ENCODE results near the gene AIFM3. TPM values are rescaled to one million over a fixed set of nuclear protein-coding genes. Genes with fewer than 3 reads are reported as not detected.

AIFM3 gene
- total RNA-seq, 2 donors from 2014 or later, result 0.34 to 1.2 TPM

- ATAC-seq (no peak), DNase-seq (no peak)
- Mint-ChIP-seq H3K4me1 (peaks cover 10% of the 10 kb centered on the region), H3K36me3 (ENCODE audit: low read depth) (peaks cover 9% of the 10 kb centered on the region), H3K27ac (no peak overlapping the region), H3K27me3 (no peaks in the 10 kb centered on the region), H3K4me3 (no peak overlapping the region)
- no peaks in the 10 kb centered on the region for H3K9me3 ChIP-seq (ENCODE audit: control insufficient read depth, low read length, poor library complexity, severe bottlenecking)
Observed at GRCh38 chr22:20989323-20990138, 22.5 kb downstream of the AIFM3 start.

- H3K9me3 ChIP-seq (ENCODE audit: control insufficient read depth, low read length, poor library complexity, severe bottlenecking), result no peaks in the 10 kb centered on the region
- ATAC-seq (no peak), DNase-seq (no peak)
- peak overlapping the region; percentile 6 for H3K27ac Mint-ChIP-seq
- H3K4me1 Mint-ChIP-seq, result peaks cover 10% of the 10 kb centered on the region
- no peak overlapping the region for H3K4me3 Mint-ChIP-seq
- peaks cover 9% of the 10 kb centered on the region for H3K36me3 Mint-ChIP-seq (ENCODE audit: low read depth)
- H3K27me3 Mint-ChIP-seq, result no peaks in the 10 kb centered on the region
Observed at GRCh38 chr22:20990184-20991180, 23.4 kb downstream of the AIFM3 start.

GRCh38 chr22:20991252-20992055 lies 24.4 kb downstream of the AIFM3 start:
- H3K9me3 ChIP-seq (ENCODE audit: control insufficient read depth, low read length, poor library complexity, severe bottlenecking), result no peaks in the 10 kb centered on the region
- Mint-ChIP-seq H3K4me1 (peaks cover 7% of the 10 kb centered on the region), H3K27ac (no peak overlapping the region), H3K36me3 (ENCODE audit: low read depth) (peaks cover 6% of the 10 kb centered on the region), H3K27me3 (no peaks in the 10 kb centered on the region), H3K4me3 (no peak overlapping the region)
- ATAC-seq (no peak), DNase-seq (no peak)

- DNase-seq (no peak), ATAC-seq (no peak)
- H3K27me3 Mint-ChIP-seq, result no peaks in the 10 kb centered on the region
- H3K36me3 Mint-ChIP-seq (ENCODE audit: low read depth), result peaks cover 4% of the 10 kb centered on the region
- no peak overlapping the region for H3K27ac Mint-ChIP-seq
- H3K4me3 Mint-ChIP-seq, result no peak overlapping the region
- peaks cover 4% of the 10 kb centered on the region for H3K4me1 Mint-ChIP-seq
- H3K9me3 ChIP-seq (ENCODE audit: control insufficient read depth, low read length, poor library complexity, severe bottlenecking), result no peaks in the 10 kb centered on the region
Observed at GRCh38 chr22:20992056-20992442, 25.0 kb downstream of the AIFM3 start.

GRCh38 chr22:20992456-20993303 lies 25.6 kb downstream of the AIFM3 start:
- no peaks in the 10 kb centered on the region for H3K27me3 Mint-ChIP-seq
- H3K4me1 Mint-ChIP-seq, result peaks cover 4% of the 10 kb centered on the region
- H3K27ac Mint-ChIP-seq, result no peak overlapping the region
- peaks cover 2% of the 10 kb centered on the region for H3K36me3 Mint-ChIP-seq (ENCODE audit: low read depth)
- DNase-seq (no peak), ATAC-seq (no peak)
- no peaks in the 10 kb centered on the region for H3K9me3 ChIP-seq (ENCODE audit: control insufficient read depth, low read length, poor library complexity, severe bottlenecking)
- H3K4me3 Mint-ChIP-seq, result no peak overlapping the region

GRCh38 chr22:20993304-20994127 lies 26.5 kb downstream of the AIFM3 start:
- H3K9me3 ChIP-seq (ENCODE audit: control insufficient read depth, low read length, poor library complexity, severe bottlenecking), result no peaks in the 10 kb centered on the region
- DNase-seq (no peak), ATAC-seq (no peak)
- Mint-ChIP-seq H3K36me3 (ENCODE audit: low read depth) (no peaks in the 10 kb centered on the region), H3K27ac (no peak overlapping the region), H3K4me3 (no peak overlapping the region), H3K4me1 (peaks cover 5% of the 10 kb centered on the region), H3K27me3 (no peaks in the 10 kb centered on the region)

GRCh38 chr22:20994128-20994901 lies 27.3 kb downstream of the AIFM3 start:
- no peak for DNase-seq
- no peak overlapping the region for H3K27ac Mint-ChIP-seq
- no peak overlapping the region for H3K4me3 Mint-ChIP-seq
- H3K36me3 Mint-ChIP-seq (ENCODE audit: low read depth), result no peaks in the 10 kb centered on the region
- no peak for ATAC-seq
- H3K27me3 Mint-ChIP-seq, result no peaks in the 10 kb centered on the region
- H3K4me1 Mint-ChIP-seq, result peaks cover 5% of the 10 kb centered on the region
- H3K9me3 ChIP-seq (ENCODE audit: control insufficient read depth, low read length, poor library complexity, severe bottlenecking), result no peaks in the 10 kb centered on the region

GRCh38 chr22:20994902-20995241 lies 27.8 kb downstream of the AIFM3 start:
- no peaks in the 10 kb centered on the region for H3K36me3 Mint-ChIP-seq (ENCODE audit: low read depth)
- DNase-seq, result no peak
- H3K4me1 Mint-ChIP-seq, result peaks cover 3% of the 10 kb centered on the region
- H3K9me3 ChIP-seq (ENCODE audit: control insufficient read depth, low read length, poor library complexity, severe bottlenecking), result no peaks in the 10 kb centered on the region
- ATAC-seq, result no peak
- no peak overlapping the region for H3K4me3 Mint-ChIP-seq
- H3K27ac Mint-ChIP-seq, result no peak overlapping the region
- no peaks in the 10 kb centered on the region for H3K27me3 Mint-ChIP-seq

- H3K36me3 Mint-ChIP-seq (ENCODE audit: low read depth), result no peaks in the 10 kb centered on the region
- no peaks in the 10 kb centered on the region for H3K27me3 Mint-ChIP-seq
- H3K4me1 Mint-ChIP-seq, result peaks cover 6% of the 10 kb centered on the region
- H3K27ac Mint-ChIP-seq, result no peak overlapping the region
- no peak overlapping the region for H3K4me3 Mint-ChIP-seq
- DNase-seq (no peak), ATAC-seq (no peak)
- H3K9me3 ChIP-seq (ENCODE audit: control insufficient read depth, low read length, poor library complexity, severe bottlenecking), result no peaks in the 10 kb centered on the region
Observed at GRCh38 chr22:20995329-20996030, 28.4 kb downstream of the AIFM3 start.

- no peak for ATAC-seq
- H3K9me3 ChIP-seq (ENCODE audit: control insufficient read depth, low read length, poor library complexity, severe bottlenecking), result no peaks in the 10 kb centered on the region
- no peaks in the 10 kb centered on the region for H3K27me3 Mint-ChIP-seq
- H3K36me3 Mint-ChIP-seq (ENCODE audit: low read depth), result no peaks in the 10 kb centered on the region
- H3K4me3 Mint-ChIP-seq, result no peak overlapping the region
- no peak for DNase-seq
- peaks cover 8% of the 10 kb centered on the region for H3K4me1 Mint-ChIP-seq
- no peak overlapping the region for H3K27ac Mint-ChIP-seq
Observed at GRCh38 chr22:20996031-20996410, 29.0 kb downstream of the AIFM3 start.

All from T-helper 17 cell (primary cell).